Activated CD8-positive, alpha-beta memory T cell treated with anti-CD3 and anti-CD28 coated beads, Interleukin-2, amount 50 U/mL, for 24 hours (primary cell): Measurements from ENCODE around the gene SUSD4.

Experiments used
- DNase-seq: peaks from one replicate; pipeline ENCODE4 v3.0.0-alpha.2; 2020; ENCODE audit errors: extremely low read depth

SUSD4 gene

DNA sequence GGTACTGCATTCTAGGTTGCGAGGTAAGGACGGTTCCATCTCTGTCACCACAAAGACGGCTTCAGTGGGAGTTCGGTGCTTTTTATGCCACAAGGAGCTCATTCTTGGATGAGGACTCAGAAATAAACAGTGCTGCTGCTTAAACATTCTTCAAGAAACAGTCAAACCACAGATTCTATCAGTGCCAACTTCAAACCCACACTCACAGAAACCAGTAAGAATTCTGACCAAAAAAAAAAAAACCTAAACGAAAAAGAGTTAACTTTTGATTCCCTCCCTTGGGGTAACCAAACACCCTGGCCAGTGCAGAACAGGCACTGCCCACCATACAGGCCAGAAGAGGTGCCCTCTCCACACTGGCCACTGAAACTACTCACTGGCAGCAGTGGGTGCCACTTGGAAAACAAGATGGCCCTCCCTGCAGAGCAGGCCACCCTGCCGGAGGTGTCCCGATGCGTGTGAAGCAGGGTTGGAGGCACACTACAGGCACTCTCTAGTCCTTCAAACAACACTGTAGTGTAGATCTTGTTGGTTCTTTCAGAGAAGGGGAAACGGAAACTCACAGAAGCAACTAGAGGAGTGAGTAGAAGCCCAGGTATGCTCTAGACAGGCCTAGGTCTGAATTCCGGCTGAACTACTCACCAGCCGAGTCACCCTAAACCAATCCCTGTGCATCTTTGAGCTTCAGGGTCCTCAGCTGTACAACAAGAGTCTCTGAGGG, 133.7 kb downstream of the SUSD4 start:
- DNase-seq = no peak

DNA sequence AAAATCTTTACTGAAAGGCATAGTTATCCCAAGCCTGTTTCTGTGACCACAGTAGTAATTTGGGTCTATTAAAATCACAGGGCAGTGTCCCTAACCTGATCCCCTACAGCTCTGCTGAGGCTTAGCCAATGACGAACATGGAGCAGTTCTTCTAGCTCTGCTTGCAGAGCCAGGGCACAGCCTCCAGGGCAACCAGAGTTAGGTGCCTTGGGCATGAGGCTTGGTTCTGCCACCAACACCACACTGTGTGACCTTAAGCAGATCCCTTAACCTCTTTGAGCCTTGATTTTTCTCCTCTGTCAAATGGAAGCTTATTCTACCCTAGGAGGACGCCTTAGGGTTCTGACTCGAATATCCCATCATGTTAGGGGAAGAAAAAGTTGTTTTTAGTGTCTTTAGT, 134.2 kb downstream of the SUSD4 start:
- no peak for DNase-seq

DNA sequence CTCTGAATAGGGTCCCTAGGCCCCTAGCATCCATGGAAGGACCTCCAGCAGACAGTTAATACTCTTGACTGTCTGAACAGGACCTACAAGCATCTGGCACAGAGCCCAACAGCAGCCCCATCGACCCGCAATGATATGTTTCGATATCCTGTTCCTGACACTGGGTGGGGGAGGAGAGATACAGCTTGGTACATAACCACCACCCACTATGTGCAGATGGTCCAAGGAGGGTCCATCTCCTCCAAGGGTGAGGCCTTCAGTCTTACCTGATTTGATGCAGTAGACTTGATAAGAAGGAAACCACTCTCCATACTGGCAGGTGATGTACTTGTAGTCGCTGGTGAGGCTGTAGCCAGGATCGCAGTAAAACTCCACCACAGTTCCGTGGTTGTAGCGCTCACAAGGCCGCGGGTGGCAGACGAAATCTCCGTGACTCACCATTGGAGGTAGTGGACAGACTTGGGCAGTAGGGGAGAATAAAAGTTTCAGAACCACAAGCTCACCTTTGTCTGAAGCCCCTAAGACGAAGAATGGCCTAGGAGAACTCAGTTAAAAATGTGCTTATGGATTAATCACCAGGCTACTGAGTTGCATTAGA, 134.9 kb downstream of the SUSD4 start:
- no peak for DNase-seq

DNA sequence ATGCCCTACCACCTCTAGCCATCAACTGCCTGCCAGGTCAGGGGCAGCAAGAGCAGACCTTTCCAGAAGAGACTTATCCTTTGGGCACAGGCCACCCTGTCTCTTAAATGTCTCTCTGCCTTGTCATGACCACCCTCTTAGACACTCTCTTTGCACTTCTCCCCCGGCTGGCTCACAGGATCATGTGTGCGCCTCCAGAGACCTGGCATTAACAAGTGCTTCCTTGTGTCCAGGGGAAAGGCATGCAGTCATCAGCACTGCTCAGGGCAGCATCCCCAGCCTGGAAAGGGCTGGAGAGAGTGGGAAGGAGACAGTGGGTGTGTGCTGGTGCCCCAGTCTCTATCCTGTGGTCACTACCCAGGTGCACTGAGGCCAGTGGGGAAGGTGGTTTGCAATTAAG, 135.8 kb downstream of the SUSD4 start:
- no peak for DNase-seq

DNA sequence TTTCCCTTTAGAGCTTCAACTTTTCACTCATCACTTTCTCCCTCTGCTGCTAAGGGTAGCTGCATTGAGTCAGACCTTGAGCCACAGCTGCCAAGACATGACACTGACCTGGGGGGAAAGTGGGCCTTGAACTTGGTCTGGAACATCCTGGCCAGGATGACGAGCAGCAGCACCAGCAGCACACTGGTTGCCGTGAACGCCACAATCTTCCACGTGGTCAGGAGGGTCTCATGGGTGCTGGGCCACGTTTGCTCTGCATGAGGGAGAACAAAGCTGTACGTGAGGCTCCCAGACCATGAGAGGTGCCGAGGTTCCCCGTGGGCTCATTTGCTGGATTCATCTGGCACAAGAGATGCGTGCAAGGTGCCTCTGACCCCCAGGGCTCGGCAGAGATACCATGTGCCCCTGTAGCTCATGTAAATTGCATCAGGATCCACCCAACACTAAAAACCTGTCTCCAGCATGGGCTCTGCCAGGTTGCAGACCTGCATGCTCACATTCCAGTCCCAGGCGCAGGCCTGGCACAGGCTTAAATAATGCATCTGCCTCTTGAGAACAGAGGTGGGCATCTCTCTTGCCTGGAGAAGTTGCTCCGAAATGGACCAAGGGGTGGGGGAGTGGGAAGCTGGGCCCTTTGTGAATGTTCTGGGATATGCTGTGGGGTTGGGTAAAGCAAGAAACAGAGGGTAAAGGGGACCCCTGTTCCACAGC, 136.3 kb downstream of the SUSD4 start:
- no peak for DNase-seq

DNA sequence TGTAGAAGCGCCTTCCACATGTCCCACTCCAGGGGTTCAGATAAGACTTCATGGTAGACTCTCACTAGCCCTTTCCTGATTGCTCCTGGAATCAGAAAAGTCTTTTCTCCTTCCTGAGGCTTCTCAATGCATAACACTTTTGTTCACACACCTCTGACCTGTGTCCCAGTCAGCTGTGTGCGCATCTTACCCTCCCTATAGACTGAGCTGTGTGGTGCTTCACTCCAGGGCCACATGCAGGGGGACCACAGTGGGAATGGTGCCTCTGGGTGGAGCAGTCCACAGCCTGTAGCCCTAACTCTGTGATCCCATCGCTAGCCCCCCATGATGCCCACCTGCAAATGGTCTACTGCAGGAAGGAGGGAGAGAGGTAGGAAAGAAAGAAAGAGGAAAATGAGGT, 136.9 kb downstream of the SUSD4 start:
- no peak for DNase-seq

DNA sequence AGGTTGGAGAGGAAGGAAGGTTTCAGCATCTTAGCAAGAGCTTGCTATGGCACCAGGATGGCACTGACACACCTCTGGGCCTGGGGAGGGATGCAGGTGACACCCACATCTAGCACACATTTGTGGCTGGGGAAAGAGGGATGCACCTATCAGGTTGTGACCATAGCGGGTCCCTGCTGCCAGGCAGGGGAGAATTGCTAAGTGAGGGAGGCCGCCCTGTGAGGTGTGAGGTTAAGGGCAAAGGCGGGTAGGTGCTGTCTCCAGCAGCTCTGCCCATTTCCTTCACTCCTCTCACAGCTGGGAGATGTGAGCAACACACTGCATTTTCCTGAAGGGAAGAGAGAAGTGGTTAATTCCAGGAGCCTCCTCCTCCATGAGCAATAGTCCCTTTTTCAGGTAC, 137.7 kb downstream of the SUSD4 start:
- DNase-seq = no peak

DNA sequence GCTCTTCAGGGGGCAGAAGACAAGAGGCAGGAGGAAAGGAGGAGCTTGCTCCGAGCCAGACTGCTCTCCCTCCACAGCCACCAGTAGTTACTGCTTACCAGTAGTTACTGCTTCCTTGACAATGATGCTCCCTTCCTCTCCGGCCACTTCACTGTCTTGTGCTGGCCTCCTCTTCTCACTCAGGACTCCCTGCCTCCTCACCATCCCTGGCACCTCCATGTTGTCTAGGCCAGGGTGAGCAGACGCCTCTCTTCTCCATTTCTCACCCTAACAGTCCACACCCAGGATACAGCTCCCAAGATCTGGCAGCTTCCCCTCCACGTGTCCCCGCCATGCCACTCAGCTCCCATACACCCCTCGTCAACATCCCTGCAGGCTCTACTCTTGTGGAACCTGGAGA, 138.5 kb downstream of the SUSD4 start:
- DNase-seq = no peak

DNA sequence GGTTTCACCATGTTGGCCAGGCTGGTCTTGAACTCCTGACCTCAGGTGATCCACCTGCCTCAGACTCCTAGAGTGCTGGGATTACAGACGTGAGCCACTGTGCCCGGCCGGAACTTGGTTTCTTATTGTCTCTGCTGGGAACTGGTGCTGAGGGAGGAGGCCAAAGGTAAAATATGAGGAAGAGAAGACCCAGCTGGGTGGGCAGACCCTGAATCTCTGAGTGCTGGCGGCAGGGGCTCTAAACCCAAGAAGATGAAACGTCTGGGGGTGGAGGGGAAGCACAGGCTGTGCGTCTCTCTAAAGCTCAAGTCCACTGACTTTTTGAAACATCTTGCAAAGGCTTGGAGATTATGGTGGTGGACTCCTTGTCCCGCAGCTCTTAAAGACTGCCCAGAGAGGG, 138.9 kb downstream of the SUSD4 start:
- DNase-seq = no peak

DNA sequence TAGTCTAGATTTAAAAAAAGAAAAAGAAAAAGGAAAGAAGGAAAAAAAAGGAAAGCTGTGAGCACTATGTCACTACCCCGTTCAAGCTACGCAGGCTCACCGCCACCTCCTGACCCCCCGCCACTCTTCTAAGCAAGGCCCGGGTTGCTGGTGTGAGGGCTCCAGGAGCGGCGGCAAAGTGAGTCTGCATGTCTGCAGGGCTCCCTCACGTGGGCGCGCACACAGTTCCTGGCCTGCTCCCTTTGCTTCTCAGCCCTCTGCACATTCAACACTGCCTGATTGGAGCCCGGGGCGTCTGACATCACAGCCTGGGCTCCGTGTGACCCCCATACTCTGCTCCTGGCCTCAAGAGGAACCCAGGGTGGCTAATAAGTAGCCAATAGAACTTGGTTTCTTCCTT, 139.5 kb downstream of the SUSD4 start:
- DNase-seq = no peak

DNA sequence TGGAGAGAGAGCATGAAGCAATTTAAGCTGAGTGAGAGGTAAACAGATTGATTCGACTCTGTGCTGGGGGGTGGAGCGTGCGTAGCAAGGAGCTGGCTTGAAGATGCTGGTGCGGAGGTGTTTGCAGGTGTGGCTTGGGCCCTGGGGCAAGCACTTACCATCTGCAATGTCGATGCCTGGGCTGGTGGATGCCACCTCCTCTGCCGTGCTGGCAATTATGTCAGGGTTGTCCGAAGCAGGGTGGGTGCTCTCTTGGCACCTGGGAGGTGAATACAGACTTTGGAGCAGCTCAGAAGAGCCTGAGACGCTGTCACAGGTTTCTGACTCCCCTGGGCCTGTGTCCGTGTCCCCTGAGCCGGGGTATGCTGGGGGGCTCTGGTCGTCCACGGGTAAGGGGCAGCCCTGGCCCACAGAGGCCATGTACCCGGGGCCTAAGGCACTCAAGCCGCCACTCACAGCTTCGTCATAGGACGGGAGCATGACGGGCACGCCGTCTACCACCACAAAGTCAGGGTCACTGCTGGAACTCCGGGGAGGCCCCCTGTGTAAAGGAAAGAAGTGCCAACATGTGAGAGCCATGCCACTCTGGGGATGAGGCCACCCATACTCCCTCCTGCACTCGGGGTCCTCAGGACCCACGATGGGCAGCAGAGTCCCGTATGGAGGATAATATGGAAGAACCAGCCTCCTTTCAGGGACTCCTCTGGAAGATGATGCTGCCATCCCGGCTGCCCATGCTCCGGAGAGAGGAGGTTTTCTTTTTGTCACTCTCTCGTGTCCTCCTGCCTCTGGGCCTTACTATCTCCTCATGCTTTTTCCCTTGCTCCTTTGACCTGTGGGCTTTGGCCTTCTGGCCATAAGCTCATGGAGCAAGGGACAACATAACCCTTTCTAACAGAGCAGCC, 140.6 kb downstream of the SUSD4 start:
- no peak for DNase-seq

DNA sequence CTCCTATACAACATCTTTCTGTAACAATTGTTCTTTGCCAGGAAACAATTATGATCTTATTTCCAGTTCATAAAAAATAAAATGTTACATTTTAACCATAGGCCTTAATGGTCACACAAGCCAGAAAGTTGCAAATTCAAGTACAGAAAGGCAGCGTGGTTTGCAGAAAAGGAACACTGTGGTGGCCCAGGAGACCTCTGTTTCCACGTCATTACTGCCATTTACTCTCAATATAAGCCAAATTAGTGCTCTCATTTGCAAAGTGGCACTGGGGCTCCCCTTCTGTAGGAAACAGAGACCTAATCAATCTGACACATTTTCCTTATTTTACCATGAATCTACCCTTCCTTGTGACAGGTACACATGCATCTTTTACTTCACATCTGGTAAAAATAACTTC, 141.6 kb downstream of the SUSD4 start:
- DNase-seq = no peak

DNA sequence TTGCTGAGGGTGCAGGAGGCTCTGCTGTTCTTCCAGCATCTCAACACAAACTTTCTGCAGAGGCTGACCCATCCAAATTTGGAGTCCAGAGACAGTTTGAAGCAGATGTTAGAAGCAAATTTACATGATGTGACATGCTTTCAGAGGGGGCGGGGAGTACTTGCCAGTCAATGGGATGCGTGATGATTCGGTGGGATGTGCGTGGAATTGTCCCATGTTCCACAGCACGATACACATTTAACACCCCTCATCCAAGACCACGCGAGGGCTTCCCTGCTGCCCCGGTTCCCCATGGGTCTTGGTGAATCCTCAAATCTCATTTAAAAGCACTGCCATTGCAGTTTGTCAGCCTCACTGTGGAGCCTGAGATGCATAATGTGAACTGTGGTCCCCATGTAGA, 142.3 kb downstream of the SUSD4 start:
- no peak for DNase-seq

DNA sequence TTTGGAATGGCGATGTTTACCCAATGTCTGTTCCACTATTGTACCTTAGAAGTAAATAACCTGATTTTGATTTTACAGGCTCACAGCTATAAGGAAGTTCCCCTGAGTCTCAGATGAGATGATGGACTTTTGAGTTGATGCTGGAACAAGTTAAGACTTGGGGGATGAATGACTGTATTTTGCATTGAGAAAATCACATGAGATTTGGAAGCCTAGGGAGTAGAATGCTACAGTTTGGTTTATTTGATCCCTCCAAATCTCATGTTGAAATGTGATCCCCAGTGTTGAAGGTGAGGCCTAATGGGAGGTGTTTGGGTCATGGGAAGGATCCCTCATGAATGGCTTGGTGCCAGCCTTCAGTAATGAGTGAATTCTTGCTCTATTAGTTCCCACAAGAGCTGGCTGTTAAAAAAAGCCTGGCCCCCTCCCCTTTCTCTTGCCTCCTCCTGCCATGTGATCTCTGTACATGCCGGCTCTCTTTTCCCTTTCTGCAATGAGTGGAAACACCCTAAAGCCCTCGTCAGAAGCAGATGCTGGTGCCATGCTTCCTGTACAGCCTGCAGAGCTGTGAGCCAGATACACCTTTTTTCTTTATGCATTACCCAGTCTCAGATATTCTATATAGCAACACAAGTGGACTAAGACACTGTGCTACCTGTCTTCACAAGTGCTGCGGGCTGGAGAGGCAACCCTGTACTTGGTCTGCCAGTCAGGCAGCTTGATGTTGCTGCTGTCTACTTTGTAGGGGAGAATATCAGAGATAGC, 143.9 kb downstream of the SUSD4 start:
- DNase-seq = no peak

DNA sequence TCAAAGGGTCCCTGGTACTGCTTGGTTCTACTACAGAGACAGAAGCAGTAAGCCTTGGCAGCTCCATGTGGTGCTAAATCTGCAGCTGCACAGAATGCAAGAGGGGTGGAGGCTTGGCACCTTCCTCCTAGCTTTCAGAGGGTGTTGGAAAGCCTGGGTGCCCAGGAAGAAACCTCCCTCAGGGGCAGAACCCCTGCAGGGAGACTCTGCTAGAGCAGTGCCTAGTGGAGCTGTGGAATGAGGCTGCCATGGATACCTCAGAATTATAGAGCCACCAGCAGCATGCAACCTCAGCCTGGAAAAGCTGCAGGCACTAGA, 144.7 kb downstream of the SUSD4 start:
- no peak for DNase-seq

DNA sequence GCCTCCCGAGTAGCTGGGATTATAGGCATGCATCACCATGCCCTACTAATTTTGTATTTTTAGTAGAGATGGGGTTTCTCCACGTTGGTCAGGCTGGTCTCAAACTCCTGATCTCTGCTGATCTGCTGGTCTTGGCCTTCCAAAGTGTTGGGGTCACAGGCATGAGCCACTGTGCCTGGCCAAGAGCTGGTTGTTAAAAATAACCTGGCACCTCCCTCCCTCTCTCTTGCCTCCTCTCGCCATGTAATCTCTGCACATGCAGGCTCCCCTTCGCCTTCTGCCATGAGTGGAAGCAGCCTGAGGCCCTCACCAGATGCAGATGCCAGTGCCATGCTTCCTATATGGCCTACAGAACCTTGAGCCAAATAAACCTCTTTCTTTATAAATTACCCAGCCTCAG, 146.2 kb downstream of the SUSD4 start:
- no peak for DNase-seq

DNA sequence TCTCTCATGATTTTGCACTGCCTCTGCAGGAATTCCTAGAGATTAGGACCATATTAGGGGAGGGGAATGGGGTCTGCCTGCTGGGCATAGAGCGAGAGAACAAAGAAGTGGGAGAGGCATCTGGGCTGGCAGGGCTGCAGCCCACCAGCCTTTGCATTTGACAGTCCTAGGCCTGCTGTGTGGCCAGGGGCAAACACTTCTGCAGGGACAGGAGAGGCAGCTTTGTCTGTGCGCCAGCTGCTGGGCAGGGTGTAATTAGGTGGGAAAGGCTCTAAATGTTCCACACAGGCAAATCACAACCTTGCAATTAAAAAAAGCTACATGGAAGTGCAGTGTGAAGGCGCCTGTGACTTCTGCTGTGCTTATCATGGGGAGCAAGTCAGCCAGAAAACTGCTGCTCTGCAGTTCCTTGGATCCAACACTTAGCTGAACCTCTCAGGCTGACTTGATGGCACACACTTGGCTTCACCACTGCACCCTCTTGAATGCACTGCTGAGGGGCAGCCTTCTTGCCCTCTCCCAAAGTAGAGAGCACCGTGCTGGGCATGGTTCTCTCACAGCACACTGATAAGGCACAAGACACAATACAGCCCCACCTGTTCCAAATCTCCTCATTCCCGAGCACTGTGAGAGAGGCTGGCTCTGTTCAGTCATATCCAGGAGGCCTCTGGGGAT, 147.3 kb downstream of the SUSD4 start:
- DNase-seq = no peak

DNA sequence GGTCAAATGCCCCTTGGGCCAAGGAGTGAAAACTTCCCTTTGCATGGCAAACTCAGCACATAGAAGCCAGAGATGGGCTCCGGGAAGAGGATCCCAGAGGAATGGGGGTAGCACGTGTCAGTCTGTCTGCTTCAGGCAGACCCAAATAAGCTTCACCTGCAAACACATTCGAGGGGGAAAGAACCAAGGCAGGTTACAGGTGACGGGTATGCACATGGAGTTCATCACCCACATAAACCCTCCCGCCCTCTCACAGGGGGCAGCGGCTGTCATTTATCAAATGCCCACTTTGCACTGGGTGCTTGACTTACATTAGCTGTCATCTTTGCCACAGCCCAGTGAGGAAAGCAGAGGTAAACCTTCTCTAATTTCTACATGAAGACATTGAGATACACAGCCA, 147.9 kb downstream of the SUSD4 start:
- DNase-seq = no peak

DNA sequence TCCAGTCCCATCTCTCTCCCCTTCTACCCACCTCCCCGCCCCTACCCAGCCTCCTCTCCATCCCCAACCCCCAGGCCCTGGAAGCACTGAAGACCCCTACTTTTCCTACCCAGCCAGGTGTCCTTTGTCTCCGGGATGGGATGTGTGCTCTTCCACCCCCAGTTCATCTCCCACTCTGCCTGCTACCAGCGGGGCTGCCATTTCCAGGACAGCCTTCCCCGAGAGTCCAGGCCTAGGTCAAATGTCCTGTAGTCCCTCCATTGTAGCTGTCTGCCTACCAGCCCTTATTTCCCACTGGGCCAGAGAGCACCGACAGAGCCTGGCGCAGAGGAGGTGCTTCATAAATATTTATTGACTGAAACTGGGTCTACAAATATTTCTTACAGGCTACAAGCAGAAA, 148.9 kb downstream of the SUSD4 start:
- DNase-seq = no peak

DNA sequence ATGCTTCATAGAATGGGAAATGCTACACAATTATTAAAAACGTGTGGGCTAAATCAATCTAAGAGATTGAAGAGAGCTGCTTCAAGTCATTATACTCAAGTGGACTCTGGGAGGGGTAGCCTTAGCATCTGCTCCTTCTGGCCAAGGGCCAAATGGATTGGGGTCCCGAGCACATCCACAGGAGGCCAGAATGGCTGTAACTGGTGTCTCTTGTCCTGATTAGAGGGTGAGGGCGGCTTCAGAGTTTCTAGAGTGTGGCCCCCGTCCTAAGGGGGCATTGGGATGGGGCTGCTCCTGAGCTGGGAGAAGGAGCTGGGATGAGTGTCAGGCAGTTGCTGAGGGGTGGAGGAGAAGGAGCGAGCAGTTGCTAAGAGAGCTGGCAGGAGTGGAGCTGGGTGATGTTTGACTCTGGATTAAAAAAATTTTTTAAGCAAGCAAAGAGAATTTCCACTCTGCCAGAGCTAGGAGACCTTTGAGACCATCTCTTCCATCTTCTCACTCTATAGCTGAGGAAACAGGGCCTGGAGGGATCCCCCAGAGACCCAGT, 149.6 kb downstream of the SUSD4 start:
- no peak for DNase-seq

DNA sequence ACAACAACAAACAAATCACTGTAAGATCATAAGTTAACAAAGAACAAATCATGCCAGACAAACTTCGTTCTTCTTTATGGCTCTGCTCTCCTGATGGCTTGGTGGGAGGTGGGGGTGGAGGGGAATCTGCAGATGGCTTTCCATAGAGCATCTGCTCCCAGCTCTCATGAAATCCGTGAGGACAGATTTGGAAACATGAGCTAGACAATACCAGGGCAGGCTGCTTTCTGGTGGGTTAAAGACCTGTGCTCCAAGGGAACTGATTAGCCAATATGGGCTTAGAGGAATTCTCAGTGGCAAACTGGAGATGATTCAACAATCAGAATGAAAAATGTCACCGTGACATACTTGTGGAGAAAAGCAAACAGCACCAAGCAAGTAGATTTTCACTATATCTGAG, 151.5 kb downstream of the SUSD4 start:
- no peak for DNase-seq
